Measurements from ENCODE around the gene AQP2.

- TF ChIP-seq SIN3A (IDR thresholded peaks at IDR 0.05; ENCODE audit: borderline replicate concordance, insufficient read depth, low read length) (no peak), POLR2AphosphoS5 (IDR thresholded peaks at IDR 0.05; ENCODE audit: low read depth, low read length) (no peak), TAF1 (IDR thresholded peaks at IDR 0.05; ENCODE audit: borderline replicate concordance, insufficient read depth, low read length) (no peak)
- TF ChIP-seq, protein P1, sequence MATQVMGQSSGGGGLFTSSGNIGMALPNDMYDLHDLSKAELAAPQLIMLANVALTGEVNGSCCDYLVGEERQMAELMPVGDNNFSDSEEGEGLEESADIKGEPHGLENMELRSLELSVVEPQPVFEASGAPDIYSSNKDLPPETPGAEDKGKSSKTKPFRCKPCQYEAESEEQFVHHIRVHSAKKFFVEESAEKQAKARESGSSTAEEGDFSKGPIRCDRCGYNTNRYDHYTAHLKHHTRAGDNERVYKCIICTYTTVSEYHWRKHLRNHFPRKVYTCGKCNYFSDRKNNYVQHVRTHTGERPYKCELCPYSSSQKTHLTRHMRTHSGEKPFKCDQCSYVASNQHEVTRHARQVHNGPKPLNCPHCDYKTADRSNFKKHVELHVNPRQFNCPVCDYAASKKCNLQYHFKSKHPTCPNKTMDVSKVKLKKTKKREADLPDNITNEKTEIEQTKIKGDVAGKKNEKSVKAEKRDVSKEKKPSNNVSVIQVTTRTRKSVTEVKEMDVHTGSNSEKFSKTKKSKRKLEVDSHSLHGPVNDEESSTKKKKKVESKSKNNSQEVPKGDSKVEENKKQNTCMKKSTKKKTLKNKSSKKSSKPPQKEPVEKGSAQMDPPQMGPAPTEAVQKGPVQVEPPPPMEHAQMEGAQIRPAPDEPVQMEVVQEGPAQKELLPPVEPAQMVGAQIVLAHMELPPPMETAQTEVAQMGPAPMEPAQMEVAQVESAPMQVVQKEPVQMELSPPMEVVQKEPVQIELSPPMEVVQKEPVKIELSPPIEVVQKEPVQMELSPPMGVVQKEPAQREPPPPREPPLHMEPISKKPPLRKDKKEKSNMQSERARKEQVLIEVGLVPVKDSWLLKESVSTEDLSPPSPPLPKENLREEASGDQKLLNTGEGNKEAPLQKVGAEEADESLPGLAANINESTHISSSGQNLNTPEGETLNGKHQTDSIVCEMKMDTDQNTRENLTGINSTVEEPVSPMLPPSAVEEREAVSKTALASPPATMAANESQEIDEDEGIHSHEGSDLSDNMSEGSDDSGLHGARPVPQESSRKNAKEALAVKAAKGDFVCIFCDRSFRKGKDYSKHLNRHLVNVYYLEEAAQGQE (IDR thresholded peaks at IDR 0.05; ENCODE audit: insufficient read depth in 1 of 2, low read depth in 2 of 2, low read length in 2 of 2) = no peak
Measured at GRCh38 chr12:49911213-49911605, 39.3 kb upstream of the AQP2 start.

All from PFSK-1 (cell line).